Measurements from ENCODE around the gene PNPLA7.

Gene PNPLA7

DNA sequence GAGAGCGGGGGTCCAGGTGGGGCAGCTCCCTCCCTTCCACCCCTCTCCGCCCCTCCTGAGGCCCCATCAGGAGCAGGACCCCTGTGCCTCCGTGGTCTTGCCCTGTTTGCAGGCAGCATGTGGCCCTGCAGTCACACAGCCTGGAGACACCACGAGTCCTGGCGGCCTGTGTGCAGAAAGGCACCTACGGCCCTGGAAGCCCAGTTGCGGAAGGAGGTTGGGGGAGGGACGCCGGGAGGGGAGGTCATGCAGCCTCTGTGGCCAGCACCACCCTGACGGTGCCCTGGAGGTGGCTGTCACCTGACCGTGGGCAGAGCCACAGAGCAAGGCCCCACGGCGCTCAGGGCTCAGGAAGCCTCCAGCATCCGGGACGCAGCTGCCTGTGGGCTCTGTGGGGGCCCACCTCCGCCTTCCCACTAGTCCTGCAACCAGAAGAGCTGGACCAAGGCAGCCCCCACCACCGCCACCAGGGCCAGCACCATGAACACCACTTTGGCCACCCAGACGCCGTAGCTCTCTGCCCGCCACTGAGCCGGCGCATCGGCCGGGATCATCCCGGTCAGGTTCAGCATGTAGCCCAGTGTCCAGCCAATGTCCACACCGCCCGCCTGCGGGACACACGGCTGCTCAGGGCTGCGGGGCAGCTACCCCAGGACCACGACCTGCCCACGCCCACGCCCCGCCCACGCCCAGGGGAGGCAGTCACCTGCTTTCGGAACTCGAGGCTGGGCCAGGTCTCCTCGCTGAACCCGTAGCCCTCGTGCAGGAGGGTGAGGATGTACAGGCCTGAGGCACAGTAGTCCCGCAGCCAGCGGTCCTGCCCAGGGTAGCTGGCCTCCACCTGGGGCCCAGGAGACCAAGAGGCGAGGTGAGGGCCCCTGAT lies 115.5 kb downstream of the PNPLA7 start:
- no peak for DNase-seq
- intact Hi-C loops (cut with DNase I) = no loop called here

DNA sequence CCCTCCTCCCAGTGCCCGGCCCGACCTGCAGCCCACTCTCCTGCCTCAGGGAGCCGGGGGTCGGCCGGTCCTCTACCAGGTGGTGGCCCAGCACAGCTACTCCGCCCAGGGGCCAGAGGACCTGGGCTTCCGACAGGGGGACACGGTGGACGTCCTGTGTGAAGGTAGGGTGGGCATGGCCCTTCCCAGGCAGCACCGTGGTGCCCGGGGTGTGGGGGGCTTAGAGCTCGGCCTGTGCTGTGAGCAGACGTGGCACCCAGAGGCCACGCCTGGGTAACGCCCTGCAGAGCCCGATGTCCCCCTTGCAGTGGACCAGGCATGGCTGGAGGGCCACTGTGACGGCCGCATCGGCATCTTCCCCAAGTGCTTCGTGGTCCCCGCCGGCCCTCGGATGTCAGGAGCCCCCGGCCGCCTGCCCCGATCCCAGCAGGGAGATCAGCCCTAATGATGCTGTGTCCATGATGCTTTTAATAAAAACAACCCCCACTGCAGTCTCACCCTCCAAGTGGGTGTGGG lies 116.2 kb downstream of the PNPLA7 start:
- no peak for DNase-seq
- intact Hi-C loops (cut with DNase I) = no loop called here

DNA sequence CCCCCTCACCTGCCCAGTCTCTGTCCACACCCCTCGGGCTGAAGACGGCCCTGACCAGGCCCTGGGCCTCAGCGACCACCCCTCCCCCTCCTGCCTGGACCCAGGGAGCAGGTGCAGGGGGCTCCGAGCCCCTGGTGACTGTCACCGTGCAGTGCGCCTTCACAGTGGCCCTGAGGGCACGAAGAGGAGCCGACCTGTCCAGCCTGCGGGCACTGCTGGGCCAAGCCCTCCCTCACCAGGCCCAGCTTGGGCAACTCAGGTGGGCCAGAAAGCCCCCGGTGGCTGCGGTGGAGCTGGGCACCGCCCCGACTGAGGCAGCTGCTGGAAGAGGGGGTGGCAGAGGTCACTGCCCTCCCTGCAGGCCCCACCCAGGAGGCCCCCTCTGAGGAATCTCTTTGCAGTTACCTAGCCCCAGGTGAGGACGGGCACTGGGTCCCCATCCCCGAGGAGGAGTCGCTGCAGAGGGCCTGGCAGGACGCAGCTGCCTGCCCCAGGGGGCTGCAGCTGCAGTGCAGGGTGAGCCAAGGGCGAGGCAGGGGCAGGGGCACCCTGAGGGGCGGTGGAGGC lies 116.8 kb downstream of the PNPLA7 start:
- intact Hi-C loops (cut with DNase I) = no loop called here

GRCh38 chr9:137432687-137433348 lies 117.4 kb downstream of the PNPLA7 start:
- no peak for DNase-seq
- intact Hi-C loops (cut with DNase I) = no loop called here

More for the DNA sequence above, 116.8 kb downstream of the PNPLA7 start:
- no peak for DNase-seq

- intact Hi-C loops (cut with DNase I) = no loop called here
- peak in 15 of 42 donors; percentile 48 to 73 (median 57) for DNase-seq
Observed at GRCh38 chr9:137431416-137431931, 118.7 kb downstream of the PNPLA7 start.

- intact Hi-C loops (cut with DNase I) = no loop called here
- DNase-seq = peak in 1 of 42 donors; percentile 3
Observed at GRCh38 chr9:137430723-137431415, 119.3 kb downstream of the PNPLA7 start.

- DNase-seq = no peak
- intact Hi-C loops (cut with DNase I) = loop anchor here (10.0 kb wide), 1 partner anchor 125 kb away; the partner anchor contains the start of gene NRARP
Observed at GRCh38 chr9:137429974-137430722, 120.1 kb downstream of the PNPLA7 start.

GRCh38 chr9:137429546-137429890 lies 120.7 kb downstream of the PNPLA7 start:
- no peak for DNase-seq
- intact Hi-C loops (cut with DNase I) = loop anchor here (10.0 kb wide), 1 partner anchor 125 kb away; the partner anchor contains the start of gene NRARP

GRCh38 chr9:137428841-137429545 lies 121.2 kb downstream of the PNPLA7 start:
- no peak for DNase-seq
- intact Hi-C loops (cut with DNase I) = loop anchor here (10.0 kb wide), 1 partner anchor 124 kb away; the partner anchor contains the start of gene NRARP

GRCh38 chr9:137428311-137428630 lies 121.9 kb downstream of the PNPLA7 start:
- no peak for DNase-seq

DNA sequence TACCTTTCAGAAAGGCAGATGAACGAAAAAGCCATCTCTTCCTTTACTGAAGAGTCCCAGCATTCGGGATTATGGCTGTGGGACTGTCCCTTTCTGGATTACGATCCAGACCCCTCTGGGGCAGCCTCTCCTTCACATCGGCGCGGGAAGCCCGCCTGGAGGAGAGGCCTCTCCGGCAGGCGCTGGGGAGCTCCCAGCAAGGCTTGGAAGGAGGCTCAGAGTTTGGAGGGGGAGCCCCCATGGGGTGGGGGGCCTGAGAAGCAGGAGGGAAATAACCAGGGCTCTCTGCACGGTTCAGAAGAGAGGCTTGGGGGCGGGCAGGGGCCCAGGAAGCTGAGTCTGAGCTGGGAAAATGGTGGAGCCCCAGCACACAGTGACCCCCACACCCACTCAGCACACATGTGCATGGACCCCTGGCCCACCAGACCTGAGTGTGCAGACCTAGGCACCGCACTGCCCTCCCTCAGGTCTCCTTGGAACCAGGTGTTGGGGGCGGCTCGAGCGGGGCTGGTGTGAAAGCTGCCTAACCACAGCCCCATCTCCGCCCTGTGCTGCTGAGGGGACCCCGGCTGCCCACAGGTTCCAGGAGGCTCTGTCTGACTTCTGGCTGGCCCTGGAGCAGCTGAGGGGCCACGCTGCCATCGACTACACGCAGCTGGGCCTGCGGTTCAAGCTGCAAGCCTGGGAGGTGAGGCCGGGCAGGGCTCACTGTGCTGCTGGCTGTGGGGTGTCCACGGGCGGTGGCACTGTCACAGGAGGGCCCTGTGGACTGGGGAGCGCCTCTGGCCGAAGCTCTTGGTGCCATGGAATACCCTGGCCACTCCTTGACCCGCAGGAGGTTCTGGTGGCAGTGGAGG lies 122.5 kb downstream of the PNPLA7 start:
- intact Hi-C loops (cut with DNase I) = loop anchor here (10.0 kb wide), 1 partner anchor 123 kb away; the partner anchor contains the start of gene NRARP
- DNase-seq = no peak

More at GRCh38 chr9:137428311-137428630, 121.9 kb downstream of the PNPLA7 start:
- intact Hi-C loops (cut with DNase I) = loop anchor here (10.0 kb wide), 1 partner anchor 123 kb away; the partner anchor contains the start of gene NRARP

GRCh38 chr9:137426018-137426681 lies 124.1 kb downstream of the PNPLA7 start:
- intact Hi-C loops (cut with DNase I) = loop anchor here (10.0 kb wide), 1 partner anchor 121 kb away; the partner anchor contains the start of gene NRARP
- DNase-seq = peak in 1 of 42 donors; percentile 3

DNA sequence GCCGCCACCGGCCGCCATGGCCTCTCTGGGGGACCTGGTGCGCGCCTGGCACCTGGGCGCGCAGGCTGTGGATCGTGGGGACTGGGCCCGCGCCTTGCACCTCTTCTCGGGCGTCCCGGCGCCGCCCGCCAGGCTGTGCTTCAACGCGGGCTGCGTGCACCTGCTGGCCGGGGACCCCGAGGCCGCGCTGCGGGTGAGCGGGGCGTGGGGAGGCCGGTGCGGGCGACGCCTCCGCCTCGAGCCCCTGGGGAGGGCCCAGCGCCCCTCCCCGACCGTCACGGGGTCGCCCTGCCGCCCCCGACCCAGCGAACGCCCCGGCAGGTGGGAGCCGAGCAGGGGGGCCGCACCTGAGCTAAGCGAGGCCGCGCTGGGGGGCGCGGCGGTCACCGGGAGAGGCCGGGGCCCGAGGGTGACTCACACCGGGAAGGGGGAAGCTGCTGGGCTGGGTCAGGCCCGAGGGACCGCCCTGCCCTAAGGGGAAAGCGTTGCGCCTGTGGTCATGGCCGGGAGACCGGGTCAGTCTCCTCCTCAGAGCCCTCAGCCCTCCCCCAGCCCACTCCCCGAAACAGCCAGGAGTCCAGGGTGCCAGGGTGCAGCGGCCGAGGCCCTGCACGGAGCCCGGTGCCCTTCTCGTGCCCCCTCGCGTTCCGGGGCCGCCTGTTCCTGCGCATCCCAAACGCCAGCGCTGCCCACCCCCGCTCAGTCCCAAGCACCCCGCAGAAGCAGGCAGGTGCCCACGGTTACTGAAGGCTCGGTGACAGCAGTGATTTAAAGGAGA lies 126.5 kb downstream of the PNPLA7 start:
- DNase-seq = peak in 7 of 42 donors; percentile 13 to 58 (median 32)
- intact Hi-C loops (cut with DNase I) = loop anchor here (10.0 kb wide), 1 partner anchor 119 kb away; the partner anchor contains the start of gene NRARP

DNA sequence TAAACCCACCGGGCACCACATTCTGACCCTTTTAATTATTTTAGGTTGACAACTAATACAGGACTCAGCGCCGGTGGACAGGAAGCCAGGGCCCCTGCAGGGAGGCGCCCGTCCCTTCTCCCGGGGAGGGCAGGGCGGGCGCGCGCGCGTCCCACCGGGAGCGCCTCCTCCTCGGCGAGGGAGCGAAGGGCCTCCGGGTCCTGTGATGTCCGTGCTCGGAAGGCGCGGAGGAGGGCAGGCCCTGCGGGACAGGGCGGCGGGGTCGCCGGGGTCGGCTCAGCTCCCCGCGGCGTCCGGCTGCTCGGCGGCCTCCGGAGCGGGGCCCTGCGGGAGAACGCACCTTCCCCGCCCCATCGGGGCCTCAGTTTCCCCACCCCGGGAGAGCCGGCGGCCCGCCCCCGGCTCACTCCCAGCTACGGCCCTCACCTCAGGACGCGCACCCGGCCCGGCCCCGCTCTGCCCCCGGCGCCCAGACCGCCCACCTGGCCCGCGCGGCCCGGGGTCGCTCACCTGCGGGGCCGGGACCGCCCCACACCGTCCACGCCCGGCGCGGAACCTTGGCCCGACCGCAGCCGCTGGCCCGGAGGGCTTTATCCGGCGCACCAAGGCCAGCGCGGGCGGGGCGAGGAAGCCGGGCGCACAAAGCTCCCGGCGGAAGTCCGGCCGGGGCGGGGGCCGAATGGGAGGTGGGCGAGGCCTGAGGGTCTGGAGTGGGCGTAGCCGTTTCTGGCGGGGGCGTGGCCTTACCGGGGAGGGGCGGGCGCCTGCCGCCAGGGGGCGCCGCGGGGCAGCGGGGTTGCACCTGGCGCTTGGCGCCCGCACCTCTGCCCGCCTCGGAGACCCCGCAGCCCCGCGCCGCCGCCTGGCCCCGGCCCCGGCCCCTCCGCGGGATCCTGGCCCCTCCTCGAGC lies 127.3 kb downstream of the PNPLA7 start, which contains the start of the genes EXD3 and NOXA1:
Gene EXD3, minus strand, starts transcription at position 559 of the 910 bp plus-strand sequence. CDS start 27,805 bp downstream, outside the sequence.
Gene NOXA1, plus strand, starts transcription at position 790 of the 910 bp plus-strand sequence. CDS start 137 bp downstream, outside the sequence.
- peak; percentile 66 to 95 (median 89) for DNase-seq
- intact Hi-C loops (cut with DNase I) = loop anchor here (10.0 kb wide), 1 partner anchor 118 kb away; the partner anchor contains the start of gene NRARP
